Panc1 (cell line): ENCODE data around the gene ZNF124. TPM values are rescaled to one million over a fixed set of nuclear protein-coding genes. Genes with fewer than 3 reads are reported as not detected.
"Not testable (repeated sequence)": the region's sequence is repeated elsewhere in the genome, so short reads cannot be mapped to it uniquely, and the experiment has no call there.

Experiments
- ATAC-seq: fragments of 200-7000 bp; cut with Tn5 transposase; 2 replicates; pipeline ENCODE4 v1.9.1; 2020; ENCODE audit warnings: mild to moderate bottlenecking, moderate library complexity
- BruUV-seq: library from RNA; stranded (reverse); fragments of 400-500 nt; replicated peaks from 2 replicates; lab custom pipeline; 2021; lab: Mats Ljungman, UMichigan
- CTCF ChIA-PET: fragments of 300-600 bp; sonication (Branson Sonifier 250); formaldehyde crosslinking; loops from one replicate; lab custom pipeline; 2022; ENCODE audit warnings: antibody characterized with exemption; lab: Charles Lee
- POLR2A ChIA-PET: fragments of 300-600 bp; sonication (Branson Sonifier 250); formaldehyde crosslinking; loops from one replicate; lab custom pipeline; 2022; ENCODE audit warnings: antibody characterized with exemption; lab: Charles Lee
- DNase-seq: peaks from one replicate; pipeline ENCODE4 v3.0.0-alpha.2; 2010; ENCODE audit warnings: low read depth, low spot score
- H3K27ac ChIP-seq: 2 replicates; pipeline ENCODE4 v1.5.1; 2011; ENCODE audit warnings: mild to moderate bottlenecking, low read length, inconsistent platforms
- H3K27me3 ChIP-seq: fragments of 200-500 bp; sonication (Bioruptor generic); 2 replicates; pipeline ENCODE4 v1.6.0; 2014; ENCODE audit warnings: low read length, inconsistent platforms; ENCODE audit not compliant: control insufficient read depth, insufficient read depth
- H3K36me3 ChIP-seq: fragments of 200-500 bp; sonication (Bioruptor generic); 2 replicates; pipeline ENCODE4 v1.5.1; 2014; ENCODE audit warnings: inconsistent platforms, mild to moderate bottlenecking, low read length, moderate library complexity; ENCODE audit not compliant: control insufficient read depth, insufficient read depth
- H3K4me1 ChIP-seq: 2 replicates; pipeline ENCODE4 v1.5.1; 2011; ENCODE audit warnings: inconsistent platforms, mild to moderate bottlenecking, low read length, moderate library complexity; ENCODE audit not compliant: control insufficient read depth, insufficient read depth
- H3K4me3 ChIP-seq, 2 experiments: 2 replicates each; pipeline ENCODE4 v1.5.1; 2011 to 2012; ENCODE audit warnings: low read depth in 2 of 2, low read length in 2 of 2, mild to moderate bottlenecking in 2 of 2, inconsistent platforms in 1 of 2, moderate library complexity in 1 of 2
- H3K9me3 ChIP-seq: fragments of 200-500 bp; sonication (Bioruptor generic); 2 replicates; pipeline ENCODE4 v1.5.1; 2014; ENCODE audit warnings: low read depth, mild to moderate bottlenecking, inconsistent platforms, low read length, moderate library complexity; ENCODE audit not compliant: control insufficient read depth, insufficient read depth
- POLR2AphosphoS5 ChIP-seq: IDR thresholded peaks from 2 replicates; pipeline ENCODE4 v1.6.1; 2012; ENCODE audit warnings: mild to moderate bottlenecking, low read depth, low read length, moderate library complexity
- SIN3A ChIP-seq: IDR thresholded peaks from 2 replicates; pipeline ENCODE4 v1.6.1; 2012; ENCODE audit warnings: low read depth, mild to moderate bottlenecking, low read length, moderate library complexity, borderline replicate concordance; ENCODE audit not compliant: insufficient read depth
- TCF7L2 ChIP-seq: IDR thresholded peaks from 2 replicates; pipeline ENCODE4 v1.6.1; 2011; ENCODE audit warnings: mild to moderate bottlenecking, low read depth, low read length, inconsistent platforms
- in situ Hi-C: cut with HindIII; loops from 2 replicates; pipeline ENCODE4 v1.10.0; 2016; ENCODE audit warnings: low sequenced_read_pairs, low pct_unique_long_range_greater_than_20kb
- intact Hi-C: fragments of 100-400 bp; cut with micrococcal nuclease; formaldehyde crosslinking; loops from one replicate; pipeline ENCODE4 v1.10.0; 2022; ENCODE audit not compliant: unreplicated experiment
- total RNA-seq: library from RNA; stranded (reverse); gene quantifications from one replicate; pipeline ENCODE4 v1.2.1, GENCODE V29; 2021; ENCODE audit not compliant: unreplicated experiment
- TF ChIP-seq, protein P1 (sequence below), 2 experiments: IDR thresholded peaks; 2 replicates each; pipeline ENCODE4 v1.6.1; 2011 to 2012; ENCODE audit warnings: low read depth in 2 of 2, control low read depth in 1 of 2, low read length in 1 of 2, mild to moderate bottlenecking in 1 of 2, moderate library complexity in 1 of 2; ENCODE audit not compliant: insufficient read depth in 1 of 2
- TF ChIP-seq, protein P2 (sequence below): fragments of 450-650 bp; IDR thresholded peaks from 2 replicates; pipeline ENCODE4 v1.5.1; 2017; ENCODE audit warnings: mild to moderate bottlenecking

ZNF124 gene
- total RNA-seq, 1 experiment from 2014 or later, result 18.6 TPM

DNA sequence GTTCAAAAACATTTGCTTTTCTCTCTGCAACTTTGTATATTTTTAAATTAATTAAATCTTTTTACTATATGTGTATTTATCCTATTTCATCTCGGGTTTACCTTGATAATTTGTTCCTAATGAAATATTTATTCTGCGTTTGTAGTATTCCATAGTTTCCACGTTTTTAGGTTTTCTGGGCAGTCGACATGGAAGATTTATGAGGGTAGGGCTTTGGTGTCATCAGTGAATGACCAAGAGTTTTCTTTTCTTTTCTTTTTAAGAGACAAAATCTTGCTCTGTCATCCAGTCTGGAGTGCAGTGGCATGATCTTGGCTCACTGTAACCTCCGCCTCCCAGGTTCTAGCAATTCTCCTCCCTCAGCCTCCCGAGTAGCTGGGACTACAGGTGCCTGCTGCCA is 50.4 kb downstream of the ZNF124 start:
- ChIA-PET CTCF (no interaction called here), POLR2A (no interaction called here)
- intact Hi-C loops (no loop called here), in situ Hi-C loops (no loop called here)
- no peaks in the 10 kb centered on the region for H3K36me3 ChIP-seq
- DNase-seq (no peak), ATAC-seq (no peak)
- no peak overlapping the region for H3K27ac ChIP-seq
- TF ChIP-seq SIN3A (no peak), TCF7L2 (no peak), POLR2AphosphoS5 (no peak)
- TF ChIP-seq, protein P1, sequence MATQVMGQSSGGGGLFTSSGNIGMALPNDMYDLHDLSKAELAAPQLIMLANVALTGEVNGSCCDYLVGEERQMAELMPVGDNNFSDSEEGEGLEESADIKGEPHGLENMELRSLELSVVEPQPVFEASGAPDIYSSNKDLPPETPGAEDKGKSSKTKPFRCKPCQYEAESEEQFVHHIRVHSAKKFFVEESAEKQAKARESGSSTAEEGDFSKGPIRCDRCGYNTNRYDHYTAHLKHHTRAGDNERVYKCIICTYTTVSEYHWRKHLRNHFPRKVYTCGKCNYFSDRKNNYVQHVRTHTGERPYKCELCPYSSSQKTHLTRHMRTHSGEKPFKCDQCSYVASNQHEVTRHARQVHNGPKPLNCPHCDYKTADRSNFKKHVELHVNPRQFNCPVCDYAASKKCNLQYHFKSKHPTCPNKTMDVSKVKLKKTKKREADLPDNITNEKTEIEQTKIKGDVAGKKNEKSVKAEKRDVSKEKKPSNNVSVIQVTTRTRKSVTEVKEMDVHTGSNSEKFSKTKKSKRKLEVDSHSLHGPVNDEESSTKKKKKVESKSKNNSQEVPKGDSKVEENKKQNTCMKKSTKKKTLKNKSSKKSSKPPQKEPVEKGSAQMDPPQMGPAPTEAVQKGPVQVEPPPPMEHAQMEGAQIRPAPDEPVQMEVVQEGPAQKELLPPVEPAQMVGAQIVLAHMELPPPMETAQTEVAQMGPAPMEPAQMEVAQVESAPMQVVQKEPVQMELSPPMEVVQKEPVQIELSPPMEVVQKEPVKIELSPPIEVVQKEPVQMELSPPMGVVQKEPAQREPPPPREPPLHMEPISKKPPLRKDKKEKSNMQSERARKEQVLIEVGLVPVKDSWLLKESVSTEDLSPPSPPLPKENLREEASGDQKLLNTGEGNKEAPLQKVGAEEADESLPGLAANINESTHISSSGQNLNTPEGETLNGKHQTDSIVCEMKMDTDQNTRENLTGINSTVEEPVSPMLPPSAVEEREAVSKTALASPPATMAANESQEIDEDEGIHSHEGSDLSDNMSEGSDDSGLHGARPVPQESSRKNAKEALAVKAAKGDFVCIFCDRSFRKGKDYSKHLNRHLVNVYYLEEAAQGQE (IDR thresholded peaks at IDR 0.05; ENCODE audit: insufficient read depth in 1 of 2, low read depth in 2 of 2, low read length in 1 of 2), result no peak
- TF ChIP-seq, protein P2, sequence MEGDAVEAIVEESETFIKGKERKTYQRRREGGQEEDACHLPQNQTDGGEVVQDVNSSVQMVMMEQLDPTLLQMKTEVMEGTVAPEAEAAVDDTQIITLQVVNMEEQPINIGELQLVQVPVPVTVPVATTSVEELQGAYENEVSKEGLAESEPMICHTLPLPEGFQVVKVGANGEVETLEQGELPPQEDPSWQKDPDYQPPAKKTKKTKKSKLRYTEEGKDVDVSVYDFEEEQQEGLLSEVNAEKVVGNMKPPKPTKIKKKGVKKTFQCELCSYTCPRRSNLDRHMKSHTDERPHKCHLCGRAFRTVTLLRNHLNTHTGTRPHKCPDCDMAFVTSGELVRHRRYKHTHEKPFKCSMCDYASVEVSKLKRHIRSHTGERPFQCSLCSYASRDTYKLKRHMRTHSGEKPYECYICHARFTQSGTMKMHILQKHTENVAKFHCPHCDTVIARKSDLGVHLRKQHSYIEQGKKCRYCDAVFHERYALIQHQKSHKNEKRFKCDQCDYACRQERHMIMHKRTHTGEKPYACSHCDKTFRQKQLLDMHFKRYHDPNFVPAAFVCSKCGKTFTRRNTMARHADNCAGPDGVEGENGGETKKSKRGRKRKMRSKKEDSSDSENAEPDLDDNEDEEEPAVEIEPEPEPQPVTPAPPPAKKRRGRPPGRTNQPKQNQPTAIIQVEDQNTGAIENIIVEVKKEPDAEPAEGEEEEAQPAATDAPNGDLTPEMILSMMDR, result no peak
- BruUV-seq, result no TSS peak
- no peak overlapping the region for H3K4me3 ChIP-seq
- no peaks in the 10 kb centered on the region for H3K9me3 ChIP-seq
- no peaks in the 10 kb centered on the region for H3K4me1 ChIP-seq
- no peaks in the 10 kb centered on the region for H3K27me3 ChIP-seq

DNA sequence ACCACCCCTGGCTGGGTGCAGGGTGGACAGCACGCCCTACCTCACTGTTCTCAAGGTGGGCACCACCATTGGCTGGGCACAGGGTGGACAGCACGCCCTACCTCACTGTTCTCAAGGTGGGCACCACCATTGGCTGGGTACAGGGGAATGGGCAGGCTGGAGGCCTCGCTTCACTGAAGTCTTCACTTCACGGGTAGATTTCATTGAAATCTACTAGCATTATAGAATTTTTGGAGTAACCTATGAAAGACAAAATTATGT is 51.5 kb downstream of the ZNF124 start:
- H3K36me3 ChIP-seq, BruUV-seq, H3K4me1 ChIP-seq, ATAC-seq, in situ Hi-C loops, DNase-seq, H3K9me3 ChIP-seq, H3K27ac ChIP-seq, H3K27me3 ChIP-seq, H3K4me3 ChIP-seq, CTCF ChIA-PET, POLR2A ChIA-PET, intact Hi-C loops: not testable (repeated sequence)

DNA sequence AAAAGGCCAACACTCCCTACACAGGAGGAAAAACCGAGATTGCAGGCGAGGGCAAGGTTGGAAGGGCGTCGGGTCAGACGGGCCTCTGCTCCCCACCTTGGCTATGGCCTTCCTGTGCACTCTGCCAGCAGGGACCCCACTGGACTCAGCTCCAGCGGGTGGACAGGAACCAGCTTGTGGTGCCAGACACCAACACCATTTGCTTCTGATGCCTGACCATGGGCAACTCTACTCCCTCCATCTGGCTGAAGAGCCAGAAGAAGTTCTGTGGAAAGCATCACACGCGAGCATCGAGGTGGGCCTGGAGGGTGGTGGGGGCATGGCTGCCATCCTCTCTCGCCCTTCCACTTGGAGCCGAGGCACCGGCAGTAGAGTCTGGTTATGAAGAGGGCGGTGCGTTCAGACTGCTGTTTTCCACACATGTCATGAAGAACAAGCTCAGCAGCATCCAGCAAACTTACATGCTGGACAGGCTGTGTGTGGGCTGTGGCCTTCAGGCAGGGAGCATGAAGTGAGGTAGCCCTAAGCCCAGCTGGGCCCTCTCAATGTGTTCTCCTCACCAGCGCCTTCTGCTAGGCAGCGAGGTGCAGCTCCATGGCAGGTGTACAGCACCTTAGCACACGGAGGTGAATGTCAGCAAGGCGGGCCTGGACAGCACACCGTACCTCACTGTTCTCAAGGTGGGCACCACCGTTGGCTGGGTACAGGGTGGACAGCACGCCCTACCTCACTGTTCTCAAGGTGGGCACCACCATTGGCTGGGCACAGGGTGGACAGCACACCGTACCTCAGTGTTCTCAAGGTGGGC is 52.0 kb downstream of the ZNF124 start:
- H3K9me3 ChIP-seq, result no peaks in the 10 kb centered on the region
- intact Hi-C loops (no loop called here), in situ Hi-C loops (no loop called here)
- BruUV-seq, result no TSS peak
- ChIA-PET CTCF (interaction anchor here (0.9 kb wide), 1 partner anchor 14 kb away, joined by 9 read pairs; no protein-coding TSS in a partner anchor), POLR2A (no interaction called here)
- DNase-seq (no peak), ATAC-seq (peak; percentile 71)
- H3K4me1 ChIP-seq, result no peaks in the 10 kb centered on the region
- H3K27me3 ChIP-seq, result no peaks in the 10 kb centered on the region
- H3K4me3 ChIP-seq, result no peak overlapping the region
- no peak overlapping the region for H3K27ac ChIP-seq
- TF ChIP-seq SIN3A (no peak), POLR2AphosphoS5 (no peak), TCF7L2 (no peak)
- TF ChIP-seq, protein P2, result no peak
- TF ChIP-seq, protein P1 (IDR thresholded peaks at IDR 0.05; ENCODE audit: insufficient read depth in 1 of 2, low read depth in 2 of 2, low read length in 1 of 2), result no peak
- no peaks in the 10 kb centered on the region for H3K36me3 ChIP-seq
